HepG2 (cell line): Measurements from ENCODE around the gene HNF1B. TPM values are rescaled to one million over a fixed set of nuclear protein-coding genes. Genes with fewer than 3 reads are reported as not detected.
A peak's percentile ranks its signal among the peaks of the same experiment; 100 is the strongest.

Experiments
- ATF1 ChIP-seq: IDR thresholded peaks from 2 replicates; pipeline ENCODE4 v1.6.1; 2016; ENCODE audit warnings: mild to moderate bottlenecking, control low read depth
- ATF5 ChIP-seq: sonication (generic); formaldehyde crosslinking; IDR thresholded peaks from 2 replicates; pipeline ENCODE4 v1.4.0; 2020; ENCODE audit warnings: mild to moderate bottlenecking, low read depth, missing genetic modification reagents
- BCL6 ChIP-seq: IDR thresholded peaks from 2 replicates; pipeline ENCODE4 v1.6.1; 2016; ENCODE audit warnings: missing genetic modification reagents, missing compliant biosample characterization
- CCDC6 ChIP-seq: sonication (generic); formaldehyde crosslinking; IDR thresholded peaks from 2 replicates; pipeline ENCODE4 v1.8.1; 2022; ENCODE audit warnings: mild to moderate bottlenecking, missing genetic modification reagents, moderate library complexity
- CHD2 ChIP-seq: IDR thresholded peaks from 2 replicates; pipeline ENCODE4 v1.6.1; 2011; ENCODE audit warnings: low read depth, low read length, improper control_type of control experiment
- CREM ChIP-seq, 2 experiments: sonication (generic) in 1 of 2; formaldehyde crosslinking in 1 of 2; IDR thresholded peaks; 2 replicates each; pipeline versions ENCODE4 v1.4.0 to v1.6.1; 2016 to 2020; ENCODE audit warnings: antibody characterized with exemption in 1 of 2, mild to moderate bottlenecking in 1 of 2, missing genetic modification reagents in 1 of 2
- E2F1 ChIP-seq: sonication (generic); formaldehyde crosslinking; IDR thresholded peaks from 2 replicates; pipeline ENCODE4 v1.5.0; 2020; ENCODE audit warnings: missing genetic modification reagents
- FOXA1 ChIP-seq, 2 experiments: fragments of 450-650 bp in 1 of 2; sonication (generic) in 1 of 2; formaldehyde crosslinking in 1 of 2; IDR thresholded peaks; 2 replicates each; pipeline versions ENCODE4 v1.4.0 to v1.6.1; 2016 to 2020; ENCODE audit warnings: missing genetic modification reagents in 1 of 2
- FOXJ3 ChIP-seq: sonication (generic); formaldehyde crosslinking; IDR thresholded peaks from 2 replicates; pipeline ENCODE4 v1.4.0; 2020; ENCODE audit warnings: missing genetic modification reagents, mild to moderate bottlenecking, borderline replicate concordance
- GFI1 ChIP-seq: sonication (generic); formaldehyde crosslinking; IDR thresholded peaks from 2 replicates; pipeline ENCODE4 v1.5.0; 2020; ENCODE audit warnings: missing genetic modification reagents, mild to moderate bottlenecking, borderline replicate concordance
- HNF4A ChIP-seq: sonication (generic); formaldehyde crosslinking; IDR thresholded peaks from 2 replicates; pipeline ENCODE4 v1.4.0; 2020; ENCODE audit warnings: missing genetic modification reagents
- NCOA2 ChIP-seq: sonication (generic); formaldehyde crosslinking; IDR thresholded peaks from 2 replicates; pipeline ENCODE4 v1.8.0; 2022; ENCODE audit warnings: inconsistent platforms
- ONECUT2 ChIP-seq: sonication (generic); formaldehyde crosslinking; IDR thresholded peaks from 2 replicates; pipeline ENCODE4 v1.4.0; 2020; ENCODE audit warnings: missing genetic modification reagents
- PAXIP1 ChIP-seq: sonication (generic); formaldehyde crosslinking; conservative IDR thresholded peaks from 2 replicates; pipeline ENCODE4 v1.4.0; 2020; ENCODE audit warnings: mild to moderate bottlenecking, missing genetic modification reagents, moderate library complexity
- PHF21A ChIP-seq: sonication (generic); formaldehyde crosslinking; IDR thresholded peaks from 2 replicates; pipeline ENCODE4 v1.5.0; 2020; ENCODE audit warnings: mild to moderate bottlenecking, missing genetic modification reagents
- PLRG1 ChIP-seq: fragments of 450-650 bp; conservative IDR thresholded peaks from 2 replicates; pipeline ENCODE4 v1.6.1; 2016
- RXRB ChIP-seq: IDR thresholded peaks from 2 replicates; pipeline ENCODE4 v1.6.1; 2016; ENCODE audit warnings: borderline replicate concordance, missing genetic modification reagents, missing compliant biosample characterization
- SIX4 ChIP-seq: sonication (generic); formaldehyde crosslinking; IDR thresholded peaks from 2 replicates; pipeline ENCODE4 v1.4.0; 2020; ENCODE audit warnings: missing genetic modification reagents
- SOX13 ChIP-seq, 3 experiments: fragments of 450-650 bp in 1 of 3; sonication (generic) in 1 of 3; formaldehyde crosslinking in 1 of 3; IDR thresholded peaks in 2 of 3; conservative IDR thresholded peaks in 1 of 3; 2 replicates each; pipeline versions ENCODE4 v1.5.0 to v1.6.1; 2016 to 2020; ENCODE audit warnings: antibody characterized with exemption in 1 of 3, mild to moderate bottlenecking in 1 of 3, missing compliant biosample characterization in 1 of 3, missing genetic modification reagents in 1 of 3, moderate library complexity in 1 of 3
- SP5 ChIP-seq: IDR thresholded peaks from 2 replicates; pipeline ENCODE4 v1.6.1; 2016; ENCODE audit warnings: low read depth, borderline replicate concordance
- TCF7L2 ChIP-seq: IDR thresholded peaks from 2 replicates; pipeline ENCODE4 v1.6.1; 2011; ENCODE audit warnings: mild to moderate bottlenecking, low read depth, low read length, moderate library complexity
- ZKSCAN8 ChIP-seq: IDR thresholded peaks from 2 replicates; pipeline ENCODE4 v1.6.1; 2016; ENCODE audit warnings: borderline replicate concordance, missing genetic modification reagents, missing compliant biosample characterization
- ZNF329 ChIP-seq: sonication (generic); formaldehyde crosslinking; IDR thresholded peaks from 2 replicates; pipeline ENCODE4 v1.9.0; 2021; ENCODE audit warnings: low read depth, mild to moderate bottlenecking, missing genetic modification reagents
- ZNF670 ChIP-seq: sonication (generic); formaldehyde crosslinking; IDR thresholded peaks from 2 replicates; pipeline ENCODE4 v1.8.0; 2022; ENCODE audit warnings: mild to moderate bottlenecking, missing genetic modification reagents, borderline replicate concordance
- ZNF776 ChIP-seq: sonication (generic); formaldehyde crosslinking; IDR thresholded peaks from 2 replicates; pipeline ENCODE4 v1.4.0; 2020; ENCODE audit warnings: mild to moderate bottlenecking, missing genetic modification reagents
- ZNF878 ChIP-seq: sonication (generic); formaldehyde crosslinking; IDR thresholded peaks from 2 replicates; pipeline ENCODE4 v1.8.1; 2023; ENCODE audit warnings: mild to moderate bottlenecking, missing genetic modification reagents, moderate library complexity
- ZSCAN21 ChIP-seq: sonication (generic); formaldehyde crosslinking; IDR thresholded peaks from 2 replicates; pipeline ENCODE4 v1.8.0; 2022; ENCODE audit warnings: mild to moderate bottlenecking, missing genetic modification reagents, moderate library complexity, borderline replicate concordance
- polyA plus RNA-seq, 8 experiments: library from polyadenylated mRNA; depleted of rRNA in 3 of 8; stranded (reverse) in 7 of 8; unstranded in 1 of 8; fragments of >200 nt; fragmentation: Illumina TruSeq in 4 of 8; extraction: Trizol in 4 of 8; gene quantifications; 2 replicates each; pipeline versions ENCODE4 v1.2.1 to v1.2.3, GENCODE V29; 2011 to 2016; ENCODE audit warnings: low read depth in 4 of 8, missing spikeins in 1 of 8, mixed read lengths in 1 of 8; ENCODE audit not compliant: insufficient read depth in 1 of 8
- total RNA-seq, 5 experiments: library from RNA; depleted of rRNA; stranded (reverse); fragments of >200 nt; fragmentation: Illumina TruSeq; extraction: Trizol; gene quantifications; 2 replicates each; pipeline ENCODE4 v1.2.3, GENCODE V29; 2016; ENCODE audit warnings: low read depth in 1 of 5

The HNF1B gene
- total and polyA plus RNA-seq, 2 of the 13 experiments (the other 11 are each of a cell fraction or from before 2014, with no cell fraction given), result 1.9 to 5.3 TPM

GRCh38 chr17:37689317-37689716 is 55.5 kb downstream of the HNF1B start (continued):
- no peak for TF ChIP-seq E2F1 (CRISPR knock-in tag)
- peak; percentile 71; the same call in 1 of the 2 replicates for TF ChIP-seq CREM (IDR thresholded peaks at IDR 0.05)
- TF ChIP-seq CREM (CRISPR knock-in tag; IDR thresholded peaks at IDR 0.05), result no peak
- TF ChIP-seq PAXIP1, result peak; percentile 37; the same call in 1 of the 2 replicates
- TF ChIP-seq ZNF329 (CRISPR knock-in tag), result no peak
- TF ChIP-seq ZSCAN21 (CRISPR knock-in tag), result no peak
- TF ChIP-seq ZNF878 (CRISPR knock-in tag), result no peak
- TF ChIP-seq ZNF776 (CRISPR knock-in tag), result no peak
- no peak for TF ChIP-seq ZKSCAN8 (CRISPR knock-in tag)
- TF ChIP-seq PLRG1, result no peak
- no peak for TF ChIP-seq FOXA1 (IDR thresholded peaks at IDR 0.05)
- TF ChIP-seq FOXA1 (CRISPR knock-in tag; IDR thresholded peaks at IDR 0.05), result peak; percentile 72
- no peak for TF ChIP-seq ATF5 (CRISPR knock-in tag)
- TF ChIP-seq CHD2, result no peak
- peak; percentile 60; the same call in 1 of the 2 replicates for TF ChIP-seq PHF21A (CRISPR knock-in tag)
- TF ChIP-seq TCF7L2, result peak; percentile 64; the same call in 1 of the 2 replicates
- peak; percentile 25 for TF ChIP-seq HNF4A (CRISPR knock-in tag)
- peak; percentile 59; the same call in 1 of the 2 replicates for TF ChIP-seq FOXJ3
- TF ChIP-seq NCOA2 (CRISPR knock-in tag), result peak; percentile 71; the same call in 1 of the 2 replicates
- TF ChIP-seq CCDC6 (CRISPR knock-in tag), result no peak
- TF ChIP-seq SIX4 (CRISPR knock-in tag), result no peak
- TF ChIP-seq GFI1 (CRISPR knock-in tag), result peak; percentile 90
- TF ChIP-seq ATF1 (CRISPR knock-in tag), result no peak
- TF ChIP-seq ONECUT2 (CRISPR knock-in tag), result peak; percentile 65; the same call in 1 of the 2 replicates
- TF ChIP-seq SOX13 (IDR thresholded peaks at IDR 0.05), result 0 out of 2 replicates have a peak, but pooled peaks have one; percentile 7
- peak in 1 of 2 experiments; percentile 63; a peak in 1 of 4 replicates for TF ChIP-seq SOX13 (CRISPR knock-in tag; conservative IDR thresholded peaks at IDR 0.05 in 1 of 2, IDR thresholded peaks at IDR 0.05 in 1 of 2)
- TF ChIP-seq ZNF670, result no peak
- TF ChIP-seq SP5, result peak; percentile 33; the same call in 1 of the 2 replicates
- 0 out of 2 replicates have a peak, but pooled peaks have one; percentile 16 for TF ChIP-seq RXRB
- TF ChIP-seq BCL6 (CRISPR knock-in tag), result peak; percentile 44; the same call in 1 of the 2 replicates
